CD4-positive, alpha-beta T cell treated with Interleukin-17A for 1 hour (primary cell): ENCODE data around the gene GRID2.

Experiments used
- DNase-seq: peaks from one replicate; pipeline ENCODE4 v3.0.0-alpha.2; 2020

The GRID2 gene

GRCh38 chr4:93444860-93445259 is 1141.1 kb downstream of the GRID2 start:
- DNase-seq = no peak

GRCh38 chr4:93446038-93446437 is 1142.3 kb downstream of the GRID2 start:
- DNase-seq = no peak

GRCh38 chr4:93448691-93449293 is 1145.0 kb downstream of the GRID2 start:
- DNase-seq = no peak

- DNase-seq = no peak
These were observed 1148.2 kb downstream of the GRID2 start for GRCh38 chr4:93451954-93452353.

GRCh38 chr4:93461541-93461940 is 1157.8 kb downstream of the GRID2 start:
- DNase-seq = no peak

- no peak for DNase-seq
These were observed 1162.7 kb downstream of the GRID2 start for GRCh38 chr4:93466446-93466845.

GRCh38 chr4:93467484-93468155 is 1163.9 kb downstream of the GRID2 start:
- no peak for DNase-seq

- DNase-seq = no peak
These were observed 1165.8 kb downstream of the GRID2 start for GRCh38 chr4:93469560-93469959.

GRCh38 chr4:93475730-93476129 is 1172.0 kb downstream of the GRID2 start:
- no peak for DNase-seq

- DNase-seq = no peak
These were observed 1175.0 kb downstream of the GRID2 start for GRCh38 chr4:93478805-93479204.

GRCh38 chr4:93480452-93480851 is 1176.7 kb downstream of the GRID2 start:
- DNase-seq = no peak

- DNase-seq = no peak
These were observed 1191.6 kb downstream of the GRID2 start for GRCh38 chr4:93495346-93495745.

GRCh38 chr4:93501244-93501643 is 1197.5 kb downstream of the GRID2 start:
- DNase-seq = no peak

- DNase-seq = no peak
These were observed 1198.2 kb downstream of the GRID2 start for GRCh38 chr4:93501946-93502345.

- DNase-seq = no peak
These were observed 1199.2 kb downstream of the GRID2 start for GRCh38 chr4:93502991-93503390.

- no peak for DNase-seq
These were observed 1210.1 kb downstream of the GRID2 start for GRCh38 chr4:93513851-93514250.

- DNase-seq = no peak
These were observed 1211.4 kb downstream of the GRID2 start for GRCh38 chr4:93515208-93515607.

GRCh38 chr4:93529692-93530372 is 1226.1 kb downstream of the GRID2 start:
- no peak for DNase-seq

- no peak for DNase-seq
These were observed 1228.5 kb downstream of the GRID2 start for GRCh38 chr4:93532234-93532633.

- no peak for DNase-seq
These were observed 1236.8 kb downstream of the GRID2 start for GRCh38 chr4:93540562-93540961.

GRCh38 chr4:93561842-93562241 is 1258.1 kb downstream of the GRID2 start:
- DNase-seq = no peak

GRCh38 chr4:93568758-93569157 is 1265.0 kb downstream of the GRID2 start:
- DNase-seq = no peak

- DNase-seq = no peak
These were observed 1269.5 kb downstream of the GRID2 start for GRCh38 chr4:93573285-93573684.

GRCh38 chr4:93578942-93579341 is 1275.2 kb downstream of the GRID2 start:
- DNase-seq = no peak
